SK-N-SH (cell line): ENCODE measurements around the gene OSBPL10.

Experiments
- EZH2phosphoT487 ChIP-seq: fragments of 200-600 bp; sonication (generic); IDR thresholded peaks from 2 replicates; pipeline ENCODE4 v1.6.1; 2017; ENCODE audit warnings: low read depth, mixed run types, mild to moderate bottlenecking, antibody characterized with exemption, moderate library complexity, borderline replicate concordance
- REST ChIP-seq: IDR thresholded peaks from 2 replicates; pipeline ENCODE4 v1.6.1; 2012; ENCODE audit warnings: mild to moderate bottlenecking, low read depth, low read length, moderate library complexity

DNA sequence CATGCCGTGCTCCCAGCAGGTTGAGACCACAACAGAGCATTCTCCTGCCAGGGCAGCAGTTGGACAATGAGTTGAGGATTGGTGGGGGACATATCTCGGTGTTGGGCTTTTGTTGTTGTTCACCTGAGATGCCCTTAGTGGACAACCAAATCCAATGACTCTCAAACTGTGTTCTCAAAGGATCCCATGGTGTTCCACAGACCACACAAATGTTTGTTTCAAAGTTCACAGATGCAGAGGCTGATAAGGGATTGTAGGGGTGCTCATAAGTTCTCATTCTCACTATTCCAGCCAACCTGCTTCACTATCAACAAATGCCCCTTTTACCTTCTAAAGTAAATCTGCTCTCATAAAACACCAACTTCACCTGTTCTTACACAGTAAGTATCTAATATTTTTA lies 159.9 kb downstream of the OSBPL10 start:
- TF ChIP-seq REST (no peak), EZH2phosphoT487 (no peak)
